Measurements from ENCODE around the gene ITGB1BP1. TPM values are rescaled to one million over a fixed set of nuclear protein-coding genes. Genes with fewer than 3 reads are reported as not detected.

Gene ITGB1BP1
- total RNA-seq, 1 donor from 2014 or later = 78.2 TPM

DNA sequence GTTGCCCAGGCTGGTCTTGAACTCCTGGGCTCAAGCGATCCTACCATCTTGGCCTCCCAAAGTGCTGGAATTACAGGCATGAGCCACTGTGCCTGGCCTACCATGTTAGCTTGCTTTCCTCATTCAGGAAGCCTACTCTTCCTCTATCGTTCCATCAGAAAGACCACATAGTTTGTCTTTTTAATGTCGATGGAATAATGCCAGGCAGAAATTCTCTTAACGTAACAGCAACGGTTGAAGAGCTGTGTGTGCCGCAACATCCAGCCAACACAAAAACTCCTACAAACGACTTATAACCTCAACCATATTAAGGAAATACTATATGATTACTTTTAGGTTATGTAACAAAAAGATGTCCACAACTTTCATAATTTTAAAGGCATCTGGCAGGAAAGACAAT, 10.5 kb downstream of the ITGB1BP1 start:
- no peaks in the 10 kb centered on the region for H3K9me3 ChIP-seq
- H3K4me1 ChIP-seq = no peaks in the 10 kb centered on the region
- ATAC-seq (no peak), DNase-seq (no peak)
- H3K36me3 ChIP-seq = peaks cover 45% of the 10 kb centered on the region
- no peaks in the 10 kb centered on the region for H3K27me3 ChIP-seq
- no peak overlapping the region for H3K27ac ChIP-seq
- intact Hi-C loops (cut with DNase I) = no loop called here
- no peak overlapping the region for H3K4me3 ChIP-seq
- TF ChIP-seq, protein P1, sequence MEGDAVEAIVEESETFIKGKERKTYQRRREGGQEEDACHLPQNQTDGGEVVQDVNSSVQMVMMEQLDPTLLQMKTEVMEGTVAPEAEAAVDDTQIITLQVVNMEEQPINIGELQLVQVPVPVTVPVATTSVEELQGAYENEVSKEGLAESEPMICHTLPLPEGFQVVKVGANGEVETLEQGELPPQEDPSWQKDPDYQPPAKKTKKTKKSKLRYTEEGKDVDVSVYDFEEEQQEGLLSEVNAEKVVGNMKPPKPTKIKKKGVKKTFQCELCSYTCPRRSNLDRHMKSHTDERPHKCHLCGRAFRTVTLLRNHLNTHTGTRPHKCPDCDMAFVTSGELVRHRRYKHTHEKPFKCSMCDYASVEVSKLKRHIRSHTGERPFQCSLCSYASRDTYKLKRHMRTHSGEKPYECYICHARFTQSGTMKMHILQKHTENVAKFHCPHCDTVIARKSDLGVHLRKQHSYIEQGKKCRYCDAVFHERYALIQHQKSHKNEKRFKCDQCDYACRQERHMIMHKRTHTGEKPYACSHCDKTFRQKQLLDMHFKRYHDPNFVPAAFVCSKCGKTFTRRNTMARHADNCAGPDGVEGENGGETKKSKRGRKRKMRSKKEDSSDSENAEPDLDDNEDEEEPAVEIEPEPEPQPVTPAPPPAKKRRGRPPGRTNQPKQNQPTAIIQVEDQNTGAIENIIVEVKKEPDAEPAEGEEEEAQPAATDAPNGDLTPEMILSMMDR (IDR thresholded peaks at IDR 0.05) = no peak

DNA sequence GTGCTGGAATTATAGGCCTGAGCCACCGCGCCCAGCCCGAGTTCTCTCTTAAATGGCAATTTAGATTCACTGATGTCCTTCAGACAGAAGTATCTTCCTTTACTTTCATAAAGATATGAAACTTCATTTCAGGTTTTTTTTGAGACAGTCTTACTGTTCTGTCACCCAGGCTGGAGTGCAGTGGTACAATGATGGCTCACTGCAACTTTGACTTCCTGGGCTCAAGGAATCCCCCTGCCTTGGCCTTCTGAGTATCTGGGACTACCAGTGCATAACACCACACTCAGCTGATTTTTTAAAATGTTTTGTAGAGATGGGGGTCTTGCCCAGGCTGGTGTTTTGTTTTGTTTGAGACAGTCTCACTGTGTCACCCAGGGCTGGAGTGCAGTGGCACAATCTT, 13.2 kb downstream of the ITGB1BP1 start:
- H3K9me3 ChIP-seq = no peaks in the 10 kb centered on the region
- ATAC-seq = no peak
- intact Hi-C loops (cut with DNase I) = no loop called here

DNA sequence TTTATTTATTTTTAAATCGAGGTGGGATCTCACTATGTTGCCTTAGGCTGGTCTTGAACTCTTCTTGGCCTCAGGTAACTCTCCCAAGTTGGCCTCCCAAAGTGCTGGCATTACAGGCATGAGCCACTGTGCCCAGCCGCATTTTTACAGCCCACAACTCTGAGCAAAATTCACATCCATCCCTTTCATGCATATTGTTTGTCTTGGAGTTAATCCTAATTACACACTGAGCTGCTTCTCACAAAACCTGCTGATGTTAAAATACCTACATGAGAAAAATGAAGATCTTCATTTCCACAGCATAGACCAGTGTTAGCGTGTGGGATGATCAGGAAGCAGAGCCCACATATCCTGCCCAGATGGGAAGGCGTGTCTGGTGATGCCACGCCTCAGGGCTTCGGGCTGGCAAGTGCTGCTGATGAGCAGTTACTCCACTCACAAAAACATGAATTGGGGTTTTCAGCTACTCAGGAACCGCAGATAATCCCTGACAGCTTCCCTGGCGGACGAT, 14.6 kb downstream of the ITGB1BP1 start:
- Histone ChIP-seq H3K4me3 (no peak overlapping the region), H3K9me3 (no peaks in the 10 kb centered on the region), H3K36me3 (peaks cover 59% of the 10 kb centered on the region), H3K27me3 (no peaks in the 10 kb centered on the region), H3K4me1 (peaks cover 8% of the 10 kb centered on the region), H3K27ac (no peak overlapping the region)
- DNase-seq = peak; percentile 35
- no peak for ATAC-seq
- intact Hi-C loops (cut with DNase I) = no loop called here
- TF ChIP-seq, protein P1 (IDR thresholded peaks at IDR 0.05) = no peak

More for the DNA sequence above, 13.2 kb downstream of the ITGB1BP1 start:
- Histone ChIP-seq H3K4me3 (no peak overlapping the region), H3K27me3 (no peaks in the 10 kb centered on the region), H3K36me3 (peaks cover 51% of the 10 kb centered on the region), H3K27ac (no peak overlapping the region), H3K4me1 (no peaks in the 10 kb centered on the region)
- TF ChIP-seq, protein P1 (IDR thresholded peaks at IDR 0.05) = no peak
- DNase-seq = peak; percentile 26

DNA sequence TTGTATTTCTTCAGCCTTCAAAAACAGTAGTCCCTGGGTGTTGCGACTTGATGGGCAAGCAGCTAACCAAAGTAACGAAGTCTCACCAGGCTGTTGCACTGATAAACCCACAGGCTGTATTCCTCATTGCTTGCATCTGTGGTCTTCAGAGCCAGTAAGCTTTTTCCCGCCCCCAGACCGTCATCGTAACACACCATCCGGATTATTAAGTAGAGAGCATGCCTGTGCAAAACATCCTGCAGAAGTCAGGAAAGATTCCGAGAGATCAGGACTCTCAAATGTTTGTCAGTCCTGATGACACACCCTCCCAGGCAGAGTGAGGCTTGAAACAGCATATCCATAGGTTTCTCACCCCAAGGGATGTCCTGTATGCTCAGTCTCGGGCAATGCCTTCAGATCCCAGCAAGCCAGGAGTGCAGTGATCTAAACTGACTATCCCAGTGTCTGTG, 15.9 kb downstream of the ITGB1BP1 start:
- Histone ChIP-seq H3K27me3 (no peaks in the 10 kb centered on the region), H3K36me3 (peaks cover 68% of the 10 kb centered on the region), H3K27ac (no peak overlapping the region), H3K4me1 (peaks cover 8% of the 10 kb centered on the region), H3K9me3 (no peaks in the 10 kb centered on the region), H3K4me3 (no peak overlapping the region)
- TF ChIP-seq, protein P1 (IDR thresholded peaks at IDR 0.05) = no peak
- no peak for ATAC-seq
- peak; percentile 31 for DNase-seq
- intact Hi-C loops (cut with DNase I) = no loop called here

DNA sequence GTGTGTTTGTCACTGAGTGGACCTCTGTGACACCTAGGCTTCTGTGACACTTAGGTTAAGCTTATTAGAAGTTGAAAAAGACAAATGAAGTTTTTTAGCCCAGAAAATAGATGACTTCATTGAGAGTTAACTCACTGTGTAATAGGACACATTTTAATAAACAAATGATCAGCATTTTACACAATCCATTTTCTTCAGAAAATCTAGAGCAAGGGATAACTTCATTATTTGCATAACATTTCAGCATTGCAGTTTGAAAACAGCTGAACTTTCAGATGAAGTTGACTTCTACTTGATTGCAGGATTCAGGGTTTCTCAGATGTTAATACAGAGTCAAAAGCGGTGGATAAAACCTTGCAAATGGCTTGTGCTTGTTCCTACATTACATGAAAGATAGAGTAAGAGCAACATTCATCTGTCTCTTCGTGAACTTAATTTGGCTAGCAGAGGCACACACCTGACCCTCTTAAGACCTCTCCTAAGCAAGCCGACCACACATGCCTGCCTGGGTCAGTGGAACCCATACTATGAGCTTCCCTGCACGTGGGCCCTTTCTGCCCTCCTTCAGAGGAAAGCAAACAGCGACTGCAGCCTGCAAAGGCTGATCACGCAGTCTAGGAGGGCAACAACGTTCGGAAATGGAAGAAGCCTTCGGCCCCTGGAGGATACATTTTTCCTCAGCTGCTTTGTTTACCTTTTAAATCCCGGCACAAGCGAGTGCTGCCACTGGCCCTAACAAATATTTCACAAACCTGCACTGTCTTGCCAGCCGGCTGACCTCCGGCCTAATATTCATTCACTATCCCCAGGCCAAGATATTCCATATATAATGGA, 16.6 kb downstream of the ITGB1BP1 start:
- intact Hi-C loops (cut with DNase I) = no loop called here
- peak; percentile 29 for DNase-seq
- Histone ChIP-seq H3K27me3 (no peaks in the 10 kb centered on the region), H3K27ac (no peak overlapping the region), H3K4me3 (no peak overlapping the region), H3K4me1 (peaks cover 8% of the 10 kb centered on the region), H3K9me3 (no peaks in the 10 kb centered on the region), H3K36me3 (peaks cover 65% of the 10 kb centered on the region)
- ATAC-seq = no peak
- TF ChIP-seq, protein P1 (IDR thresholded peaks at IDR 0.05) = no peak

Data from upper lobe of right lung (tissue), 1 donor.